Thyroid gland (tissue), 4 donors: ENCODE data around the gene PLEKHA6.

Experiments used
- POLR2A ChIP-seq, 2 donors: fragments of 450-650 bp; IDR thresholded peaks; one replicate each; pipeline ENCODE4 v1.6.1; 2017; ENCODE audit warnings: antibody characterized with exemption in 2 of 2, mild to moderate bottlenecking in 2 of 2, moderate library complexity in 1 of 2
- TF ChIP-seq, protein P1 (sequence below), 6 experiments: fragments of 200-600 bp in 3 of 6; fragments of 450-650 bp in 3 of 6; sonication (generic) in 3 of 6; IDR thresholded peaks; one replicate each; pipeline ENCODE4 v1.5.1; 2016 to 2019; ENCODE audit warnings: antibody characterized with exemption in 6 of 6, mild to moderate bottlenecking in 2 of 6, inconsistent platforms in 1 of 6, moderate library complexity in 1 of 6

- TF ChIP-seq, protein P1, sequence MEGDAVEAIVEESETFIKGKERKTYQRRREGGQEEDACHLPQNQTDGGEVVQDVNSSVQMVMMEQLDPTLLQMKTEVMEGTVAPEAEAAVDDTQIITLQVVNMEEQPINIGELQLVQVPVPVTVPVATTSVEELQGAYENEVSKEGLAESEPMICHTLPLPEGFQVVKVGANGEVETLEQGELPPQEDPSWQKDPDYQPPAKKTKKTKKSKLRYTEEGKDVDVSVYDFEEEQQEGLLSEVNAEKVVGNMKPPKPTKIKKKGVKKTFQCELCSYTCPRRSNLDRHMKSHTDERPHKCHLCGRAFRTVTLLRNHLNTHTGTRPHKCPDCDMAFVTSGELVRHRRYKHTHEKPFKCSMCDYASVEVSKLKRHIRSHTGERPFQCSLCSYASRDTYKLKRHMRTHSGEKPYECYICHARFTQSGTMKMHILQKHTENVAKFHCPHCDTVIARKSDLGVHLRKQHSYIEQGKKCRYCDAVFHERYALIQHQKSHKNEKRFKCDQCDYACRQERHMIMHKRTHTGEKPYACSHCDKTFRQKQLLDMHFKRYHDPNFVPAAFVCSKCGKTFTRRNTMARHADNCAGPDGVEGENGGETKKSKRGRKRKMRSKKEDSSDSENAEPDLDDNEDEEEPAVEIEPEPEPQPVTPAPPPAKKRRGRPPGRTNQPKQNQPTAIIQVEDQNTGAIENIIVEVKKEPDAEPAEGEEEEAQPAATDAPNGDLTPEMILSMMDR (IDR thresholded peaks at IDR 0.05) = no peak
- no peak for TF ChIP-seq POLR2A (IDR thresholded peaks at IDR 0.05)
Observed at GRCh38 chr1:204343247-204343646, 16.5 kb downstream of the PLEKHA6 start.
